ENCODE measurements around the gene FBXO46.

Gene FBXO46

DNA sequence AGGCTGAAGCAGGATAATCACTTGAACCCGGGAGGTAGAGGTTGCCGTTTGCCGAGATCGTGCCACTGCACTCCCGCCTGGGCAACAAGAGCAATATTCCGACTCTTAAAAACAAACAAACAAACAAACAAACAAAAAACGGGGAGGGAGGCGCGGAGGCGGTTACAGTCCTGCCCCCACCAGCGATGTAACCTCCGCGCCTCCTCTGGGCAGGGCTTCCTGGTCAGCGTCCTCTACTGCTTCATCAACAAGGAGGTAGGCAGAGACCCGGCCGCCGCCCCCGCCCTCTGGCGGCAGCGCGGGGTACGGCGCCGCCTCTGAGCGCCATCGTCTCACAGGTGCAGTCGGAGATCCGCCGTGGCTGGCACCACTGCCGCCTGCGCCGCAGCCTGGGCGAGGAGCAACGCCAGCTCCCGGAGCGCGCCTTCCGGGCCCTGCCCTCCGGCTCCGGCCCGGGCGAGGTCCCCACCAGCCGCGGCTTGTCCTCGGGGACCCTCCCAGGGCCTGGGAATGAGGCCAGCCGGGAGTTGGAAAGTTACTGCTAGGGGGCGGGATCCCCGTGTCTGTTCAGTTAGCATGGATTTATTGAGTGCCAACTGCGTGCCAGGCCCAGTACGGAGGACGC is 49.2 kb downstream of the FBXO46 start:
- DNase-seq = peak; percentile 78

DNA sequence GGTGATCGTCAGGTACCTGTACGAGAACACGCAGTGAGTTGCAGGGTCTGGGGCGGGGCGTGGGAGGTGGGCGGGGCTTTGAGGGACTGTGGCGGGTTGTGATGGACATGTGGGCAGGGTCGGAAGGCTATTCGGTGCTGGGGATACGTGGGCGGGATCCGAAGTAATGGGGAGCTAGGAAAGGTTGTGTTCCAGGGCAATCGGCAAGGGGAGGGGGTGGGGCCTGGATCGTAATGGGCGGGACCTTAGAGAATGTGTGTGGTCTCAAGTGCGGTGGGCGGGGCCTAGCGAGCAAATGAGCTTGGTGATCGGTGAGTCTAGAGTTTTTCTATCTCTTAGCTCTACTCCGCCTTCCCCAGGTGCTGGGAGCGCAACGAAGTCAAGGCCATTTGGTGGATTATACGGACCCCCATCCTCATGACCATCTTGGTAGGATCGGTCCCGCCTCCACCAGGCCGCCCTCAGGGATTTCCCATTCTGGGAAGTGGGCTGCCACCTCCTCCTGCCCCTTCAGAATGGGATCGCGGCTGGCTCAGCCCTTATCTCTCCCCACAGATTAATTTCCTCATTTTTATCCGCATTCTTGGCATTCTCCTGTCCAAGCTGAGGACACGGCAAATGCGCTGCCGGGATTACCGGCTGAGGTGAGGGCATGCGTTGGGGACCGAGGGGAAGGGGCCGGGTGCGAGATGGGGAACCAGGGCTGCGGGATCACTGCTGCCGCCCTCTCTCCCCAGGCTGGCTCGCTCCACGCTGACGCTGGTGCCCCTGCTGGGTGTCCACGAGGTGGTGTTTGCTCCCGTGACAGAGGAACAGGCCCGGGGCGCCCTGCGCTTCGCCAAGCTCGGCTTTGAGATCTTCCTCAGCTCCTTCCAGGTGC is 53.1 kb downstream of the FBXO46 start:
- peak; percentile 25 for DNase-seq

GRCh38 chr19:45676851-45677263 is 53.8 kb downstream of the FBXO46 start:
- no peak for DNase-seq

DNA sequence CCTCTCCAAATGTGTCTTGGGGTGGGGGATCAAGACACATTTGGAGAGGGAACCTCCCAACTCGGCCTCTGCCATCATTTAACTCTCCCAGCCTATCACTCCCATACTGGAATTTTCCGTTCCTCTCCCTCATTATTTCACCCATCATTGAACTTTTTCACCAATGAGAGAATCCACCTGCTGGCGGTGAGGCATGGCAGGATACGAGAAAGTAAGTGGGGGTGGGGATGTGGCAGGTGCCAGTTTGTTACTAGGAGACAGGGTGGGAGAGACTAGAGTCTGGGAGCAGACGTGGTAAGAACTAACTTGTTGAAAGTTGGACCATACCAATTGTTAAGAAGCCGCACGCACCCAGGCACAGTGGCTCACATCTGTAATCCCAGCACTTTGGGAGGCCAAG is 55.8 kb downstream of the FBXO46 start:
- DNase-seq = no peak

DNA sequence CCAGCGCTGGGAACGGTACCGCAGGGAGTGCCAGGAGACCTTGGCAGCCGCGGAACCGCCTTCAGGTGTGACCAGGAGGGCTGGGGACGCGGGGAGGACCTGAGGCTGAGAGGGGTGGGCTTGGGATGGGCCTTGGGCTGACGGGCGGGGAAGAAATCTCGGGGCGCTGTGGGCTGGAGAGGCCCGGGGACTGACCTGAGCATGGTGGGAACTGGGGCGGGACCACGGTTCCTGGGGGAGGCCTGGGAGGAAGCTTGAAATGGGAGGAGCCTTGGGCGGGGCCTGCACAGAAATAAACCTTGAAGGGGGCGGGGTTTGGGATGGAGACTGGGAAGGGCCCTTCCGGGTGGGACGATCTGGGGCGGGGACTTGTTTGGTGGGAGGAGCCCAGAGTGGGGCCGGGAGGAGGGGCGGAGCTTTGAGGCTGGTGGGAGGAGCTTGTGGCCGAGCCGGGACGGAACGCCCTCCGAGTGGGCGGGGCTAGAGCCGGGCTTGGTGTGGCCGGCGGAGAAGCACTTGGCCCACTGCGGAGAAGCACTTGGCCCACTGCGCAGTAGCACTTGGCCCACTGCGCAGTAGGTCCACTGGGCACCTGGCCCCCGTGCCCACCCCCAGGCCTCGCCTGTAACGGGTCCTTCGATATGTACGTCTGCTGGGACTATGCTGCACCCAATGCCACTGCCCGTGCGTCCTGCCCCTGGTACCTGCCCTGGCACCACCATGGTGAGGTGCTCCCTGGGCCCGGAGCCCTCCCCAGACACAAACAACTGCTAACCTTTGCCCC is 59.8 kb downstream of the FBXO46 start:
- peak; percentile 63 for DNase-seq

DNA sequence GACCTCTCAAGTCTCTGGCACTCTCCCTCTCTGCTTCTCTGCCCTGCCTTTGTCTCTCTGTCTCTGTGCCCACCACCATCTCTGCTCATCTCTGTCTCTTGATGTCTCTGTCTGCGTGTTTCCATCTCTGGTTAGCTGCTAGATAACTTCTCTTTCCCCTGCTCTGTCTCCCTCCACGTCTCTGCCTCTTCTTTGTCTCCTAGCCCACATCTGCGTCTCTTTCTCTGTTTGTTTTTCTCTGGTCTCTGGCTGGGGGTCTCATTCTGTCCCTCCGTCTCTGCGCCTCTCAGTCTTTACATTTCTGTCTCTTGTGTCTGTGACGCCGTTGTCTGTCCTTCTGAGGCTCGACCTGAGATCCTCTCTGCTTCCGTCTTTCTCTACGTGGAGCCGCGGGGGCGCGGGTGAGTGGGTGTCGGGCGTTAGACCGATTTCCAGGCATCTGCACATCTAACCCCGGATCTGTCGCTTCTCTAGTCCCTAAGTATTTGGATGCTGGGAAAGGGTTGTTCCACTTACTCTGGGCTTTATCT is 62.3 kb downstream of the FBXO46 start:
- DNase-seq = no peak

- DNase-seq = no peak
Observed at GRCh38 chr19:45667620-45668341, 62.9 kb downstream of the FBXO46 start, which contains the start of gene GIPR. TSS of gene GIPR (plus strand) at chr19:45668221. CDS start at chr19:45669521, 1,300 bp downstream.

GRCh38 chr19:45664575-45664974 is 66.1 kb downstream of the FBXO46 start:
- DNase-seq = no peak

GRCh38 chr19:45663800-45664199 is 66.9 kb downstream of the FBXO46 start:
- no peak for DNase-seq

- DNase-seq = no peak
Observed at GRCh38 chr19:45660636-45661035, 70.1 kb downstream of the FBXO46 start.
